SKM-1 treated with dmso at 0.1 percent for 144 hours (cell line): ENCODE results near the gene ALDH3A1.

Experiments
- DNase-seq: peaks from one replicate; lab custom pipeline; 2025; ENCODE audit not compliant: unreplicated experiment; lab: John Stamatoyannopoulos, UW

ALDH3A1 gene

GRCh38 chr17:19742495-19742894, 5.6 kb downstream of the ALDH3A1 start:
- DNase-seq: no peak

GRCh38 chr17:19741832-19742457, 6.2 kb downstream of the ALDH3A1 start:
- no peak for DNase-seq

- no peak for DNase-seq
Measured at GRCh38 chr17:19740933-19741332, 7.2 kb downstream of the ALDH3A1 start.

GRCh38 chr17:19739241-19740201, 8.6 kb downstream of the ALDH3A1 start:
- no peak for DNase-seq

DNA sequence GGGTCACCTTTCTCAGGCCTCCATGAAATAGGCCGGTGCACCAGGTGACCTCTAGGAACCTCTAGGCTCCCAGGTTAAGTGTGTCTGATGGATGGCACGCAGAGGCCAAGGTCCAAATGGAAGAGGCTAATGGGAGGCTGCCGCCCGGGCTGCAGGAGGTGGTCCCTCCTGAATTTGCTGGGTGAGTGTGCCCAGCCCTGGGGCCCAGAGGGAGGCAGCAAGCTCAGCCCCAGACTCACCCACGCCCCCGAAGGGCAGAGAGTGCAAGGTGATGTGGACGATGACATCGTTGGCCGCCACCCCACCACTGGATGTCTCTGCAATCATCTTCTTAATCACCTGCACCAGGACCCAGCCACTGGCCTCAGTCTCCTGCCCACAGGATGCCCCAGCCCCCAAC, 9.3 kb downstream of the ALDH3A1 start:
- no peak for DNase-seq

DNA sequence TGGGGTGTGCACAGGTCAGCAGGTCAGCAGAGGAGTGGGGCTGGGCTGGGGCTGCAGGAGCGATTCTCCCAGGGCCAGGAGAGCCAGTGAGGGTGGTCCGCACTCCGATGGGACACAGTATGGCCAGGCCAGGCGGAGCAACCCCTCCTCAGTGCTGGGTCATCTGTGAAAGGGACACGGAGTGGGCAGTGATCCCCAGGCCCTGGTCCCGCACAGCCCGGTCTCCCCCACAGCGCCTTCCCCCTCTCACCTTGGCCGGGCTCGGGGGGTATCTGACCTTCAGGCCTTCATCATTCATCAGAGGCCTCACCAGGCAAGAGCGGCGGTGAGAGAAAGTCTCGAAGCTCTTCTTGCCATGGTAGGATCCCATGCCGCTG, 10.0 kb downstream of the ALDH3A1 start:
- DNase-seq: no peak

DNA sequence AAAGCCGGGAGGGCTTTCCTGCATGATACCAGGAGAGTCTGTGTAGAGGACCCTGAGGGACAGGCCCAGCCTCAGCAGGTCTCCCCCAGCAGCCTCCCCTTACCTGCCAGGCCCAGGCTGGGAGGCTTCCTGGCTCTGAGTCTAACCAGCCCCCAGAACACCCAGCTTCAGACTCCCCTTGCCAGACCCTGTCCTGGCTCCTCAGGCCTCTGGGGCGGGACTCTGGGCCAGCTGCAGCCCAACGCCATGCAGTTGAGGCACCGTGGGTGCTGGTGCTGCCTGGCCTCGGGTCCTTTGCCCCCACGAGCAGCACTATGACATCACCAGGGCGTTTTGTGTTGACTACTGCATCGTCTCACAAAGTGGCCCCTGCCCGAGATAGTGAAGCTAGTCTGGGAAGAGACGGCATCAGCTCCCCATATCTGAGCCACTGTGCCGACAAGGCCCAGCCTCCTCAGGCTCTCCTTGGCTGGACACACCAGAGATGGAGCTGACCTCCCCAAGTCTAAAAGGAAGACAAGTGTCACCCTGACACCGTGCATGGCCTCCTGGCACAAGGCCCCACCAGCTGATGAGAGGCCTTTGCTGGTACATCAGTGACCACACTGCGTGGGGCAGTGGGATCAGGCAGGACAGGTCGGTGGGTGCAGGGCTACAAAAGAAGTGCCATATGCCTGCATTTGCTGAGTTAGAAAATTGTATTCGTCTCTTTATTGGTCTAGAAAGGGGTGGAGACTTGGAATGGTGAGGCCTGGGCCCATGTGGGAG, 10.6 kb downstream of the ALDH3A1 start:
- DNase-seq: no peak

- no peak for DNase-seq
Measured at GRCh38 chr17:19736071-19736470, 12.0 kb downstream of the ALDH3A1 start.

- DNase-seq: no peak
Measured at GRCh38 chr17:19733953-19734526, 14.1 kb downstream of the ALDH3A1 start.

- no peak for DNase-seq
Measured at GRCh38 chr17:19731626-19732025, 16.5 kb downstream of the ALDH3A1 start.

- DNase-seq: peak; percentile 19
Measured at GRCh38 chr17:19730843-19731242, 17.3 kb downstream of the ALDH3A1 start.

DNA sequence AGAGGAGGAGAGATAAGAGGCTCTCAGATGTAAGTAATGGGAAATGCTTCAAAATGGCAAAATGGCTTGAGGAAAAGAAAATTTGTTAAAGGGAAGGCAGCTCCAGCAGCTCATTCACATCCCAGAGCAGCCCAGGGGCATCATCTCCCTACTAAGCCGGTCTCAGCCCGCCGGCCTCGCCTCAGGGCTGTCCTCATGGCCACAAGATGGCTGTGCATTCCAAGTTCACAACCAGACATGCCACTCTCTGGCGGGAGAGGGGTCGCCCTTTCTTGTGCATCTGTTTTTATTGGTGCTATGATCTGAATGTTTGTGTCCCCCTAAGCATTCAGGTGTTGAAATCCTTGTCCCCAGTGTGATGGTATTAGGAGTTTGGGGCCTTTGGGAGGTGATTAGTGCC, 18.2 kb downstream of the ALDH3A1 start:
- no peak for DNase-seq

- DNase-seq: no peak
Measured at GRCh38 chr17:19728084-19728495, 20.0 kb downstream of the ALDH3A1 start.

DNA sequence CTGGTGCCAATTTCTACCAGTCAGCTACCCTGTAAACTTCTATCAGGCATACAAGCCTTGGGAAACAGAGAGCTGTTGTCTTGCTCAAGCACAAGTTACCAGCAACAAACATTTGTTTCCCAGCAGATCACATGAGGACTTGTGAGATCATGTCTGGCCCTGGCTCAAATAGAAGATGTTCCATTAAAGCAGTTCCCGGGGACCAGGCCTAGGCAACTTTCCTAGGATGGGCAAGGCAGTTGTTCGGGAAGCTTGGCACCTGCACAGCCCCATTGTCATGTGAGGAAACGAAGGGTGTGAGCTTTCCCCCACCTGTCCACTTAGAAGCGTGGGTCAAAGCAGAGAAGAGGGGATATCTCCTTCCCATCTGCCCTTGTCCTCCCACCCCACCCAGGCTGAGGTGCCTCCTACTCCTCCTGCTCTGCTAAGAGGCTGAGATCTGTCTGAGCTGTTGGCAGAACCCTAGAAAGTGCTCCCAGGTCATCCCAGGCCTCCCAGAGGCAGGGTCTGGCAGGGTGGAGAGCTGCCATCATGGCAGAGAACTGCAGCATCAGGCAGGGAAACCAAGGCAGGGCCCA, 20.5 kb downstream of the ALDH3A1 start:
- DNase-seq: no peak

GRCh38 chr17:19726631-19727376, 21.3 kb downstream of the ALDH3A1 start:
- DNase-seq: no peak

GRCh38 chr17:19725486-19725885, 22.6 kb downstream of the ALDH3A1 start:
- no peak for DNase-seq

- DNase-seq: no peak
Measured at GRCh38 chr17:19724501-19725420, 23.3 kb downstream of the ALDH3A1 start.

- no peak for DNase-seq
Measured at GRCh38 chr17:19723964-19724363, 24.1 kb downstream of the ALDH3A1 start.
